ENCODE measurements around the gene CFAP99. TPM values are rescaled to one million over a fixed set of nuclear protein-coding genes. Genes with fewer than 3 reads are reported as not detected.
"Not testable (repeated sequence)": the region's sequence is repeated elsewhere in the genome, so short reads cannot be mapped to it uniquely, and the experiment has no call there.

CFAP99 gene
- total and polyA plus RNA-seq, 2 donors from 2014 or later = 1.5 to 1.7 TPM

DNA sequence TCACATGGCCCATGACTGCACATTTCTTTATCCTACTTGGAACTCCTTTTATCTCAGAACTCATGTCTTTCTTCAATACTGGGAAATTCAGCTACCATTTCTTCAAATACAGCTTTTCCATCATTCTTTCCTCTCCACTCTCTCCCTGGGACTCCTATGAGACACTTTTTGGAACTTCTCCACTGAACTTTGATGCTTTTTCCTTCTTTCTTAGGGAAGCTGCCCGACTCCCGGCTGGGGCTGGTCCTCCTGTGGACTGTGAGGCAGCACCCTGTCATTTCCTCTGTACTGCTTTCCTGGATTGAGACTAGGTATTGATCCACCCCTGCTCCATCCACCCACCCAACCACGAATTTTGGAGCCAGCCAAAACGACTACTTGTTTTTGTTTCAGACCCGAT is 40.4 kb upstream of the CFAP99 start:
- no peak overlapping the region for H3K27ac ChIP-seq (ENCODE audit: low read depth in 2 of 2, low read length in 2 of 2)
- FAIRE-seq = no peak
- no peak for DNase-seq
- no peak for TF ChIP-seq CTCF (IDR thresholded peaks at IDR 0.05; ENCODE audit: borderline replicate concordance, extremely low read depth, insufficient read depth)
- no peaks in the 10 kb centered on the region for H3K9me3 ChIP-seq (ENCODE audit: control insufficient read depth in 2 of 3, insufficient read depth in 1 of 3, low read length in 3 of 3)
- no peaks in the 10 kb centered on the region for H3K36me3 ChIP-seq (ENCODE audit: control insufficient read depth in 2 of 3, insufficient read depth in 3 of 3, low read length in 3 of 3)
- intact Hi-C loops (cut with DNase I) = no loop called here
- no peak overlapping the region for H3K4me3 ChIP-seq (ENCODE audit: low read length in 3 of 3)
- no peaks in the 10 kb centered on the region for H3K4me1 ChIP-seq (ENCODE audit: control insufficient read depth in 2 of 3, insufficient read depth in 2 of 3, low read depth in 1 of 3, low read length in 3 of 3)
- no peak overlapping the region for H3K9ac ChIP-seq (ENCODE audit: low read length in 3 of 3)
- H3K27me3 ChIP-seq (ENCODE audit: control insufficient read depth, insufficient read depth, low read length) = no peaks in the 10 kb centered on the region

DNA sequence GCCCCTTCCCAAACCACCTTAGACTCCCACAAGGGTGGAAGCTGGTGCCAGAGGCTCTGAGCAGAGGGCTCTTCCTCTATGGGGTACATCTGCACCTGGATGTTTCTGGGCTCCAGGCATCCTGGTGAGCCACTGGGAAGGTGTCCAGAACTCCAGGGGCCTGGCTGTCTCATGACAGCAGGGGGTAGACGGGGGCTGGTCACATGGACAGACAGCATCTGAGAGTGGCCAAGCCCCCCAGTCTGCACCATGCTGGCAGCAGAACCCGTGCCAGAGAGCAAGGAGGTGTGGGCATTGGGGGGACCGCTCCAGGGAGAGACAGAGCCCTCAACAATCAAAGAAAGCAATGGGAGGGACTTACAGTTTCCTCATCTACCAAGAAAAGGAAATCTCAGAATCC is 39.9 kb upstream of the CFAP99 start:
- FAIRE-seq (no peak), DNase-seq (no peak)
- intact Hi-C loops (cut with DNase I) = no loop called here

GRCh38 chr4:2380589-2380988 is 38.2 kb upstream of the CFAP99 start:
- H3K27ac ChIP-seq (ENCODE audit: low read depth in 2 of 2, low read length in 2 of 2); FAIRE-seq; H3K4me1 ChIP-seq (ENCODE audit: control insufficient read depth in 2 of 3, insufficient read depth in 2 of 3, low read depth in 1 of 3, low read length in 3 of 3); DNase-seq; H3K4me3 ChIP-seq (ENCODE audit: low read length in 3 of 3); H3K27me3 ChIP-seq (ENCODE audit: control insufficient read depth, insufficient read depth, low read length); H3K36me3 ChIP-seq (ENCODE audit: control insufficient read depth in 2 of 3, insufficient read depth in 3 of 3, low read length in 3 of 3); H3K9me3 ChIP-seq (ENCODE audit: control insufficient read depth in 2 of 3, insufficient read depth in 1 of 3, low read length in 3 of 3); H3K9ac ChIP-seq (ENCODE audit: low read length in 3 of 3); intact Hi-C loops (cut with DNase I): not testable (repeated sequence)

More for the DNA sequence above, 39.9 kb upstream of the CFAP99 start:
- H3K9me3 ChIP-seq (ENCODE audit: control insufficient read depth in 2 of 3, insufficient read depth in 1 of 3, low read length in 3 of 3) = no peaks in the 10 kb centered on the region
- H3K27ac ChIP-seq (ENCODE audit: low read depth in 2 of 2, low read length in 2 of 2) = no peak overlapping the region
- H3K27me3 ChIP-seq (ENCODE audit: control insufficient read depth, insufficient read depth, low read length) = no peaks in the 10 kb centered on the region
- no peaks in the 10 kb centered on the region for H3K36me3 ChIP-seq (ENCODE audit: control insufficient read depth in 2 of 3, insufficient read depth in 3 of 3, low read length in 3 of 3)
- no peaks in the 10 kb centered on the region for H3K4me1 ChIP-seq (ENCODE audit: control insufficient read depth in 2 of 3, insufficient read depth in 2 of 3, low read depth in 1 of 3, low read length in 3 of 3)
- no peak overlapping the region for H3K9ac ChIP-seq (ENCODE audit: low read length in 3 of 3)
- no peak for TF ChIP-seq CTCF (IDR thresholded peaks at IDR 0.05; ENCODE audit: borderline replicate concordance, extremely low read depth, insufficient read depth)
- no peak overlapping the region for H3K4me3 ChIP-seq (ENCODE audit: low read length in 3 of 3)

GRCh38 chr4:2382769-2383202 is 36.0 kb upstream of the CFAP99 start:
- DNase-seq; H3K9me3 ChIP-seq (ENCODE audit: control insufficient read depth in 2 of 3, insufficient read depth in 1 of 3, low read length in 3 of 3); intact Hi-C loops (cut with DNase I); H3K27me3 ChIP-seq (ENCODE audit: control insufficient read depth, insufficient read depth, low read length); H3K4me1 ChIP-seq (ENCODE audit: control insufficient read depth in 2 of 3, insufficient read depth in 2 of 3, low read depth in 1 of 3, low read length in 3 of 3); FAIRE-seq; H3K4me3 ChIP-seq (ENCODE audit: low read length in 3 of 3); H3K36me3 ChIP-seq (ENCODE audit: control insufficient read depth in 2 of 3, insufficient read depth in 3 of 3, low read length in 3 of 3); H3K27ac ChIP-seq (ENCODE audit: low read depth in 2 of 2, low read length in 2 of 2); H3K9ac ChIP-seq (ENCODE audit: low read length in 3 of 3): not testable (repeated sequence)

DNA sequence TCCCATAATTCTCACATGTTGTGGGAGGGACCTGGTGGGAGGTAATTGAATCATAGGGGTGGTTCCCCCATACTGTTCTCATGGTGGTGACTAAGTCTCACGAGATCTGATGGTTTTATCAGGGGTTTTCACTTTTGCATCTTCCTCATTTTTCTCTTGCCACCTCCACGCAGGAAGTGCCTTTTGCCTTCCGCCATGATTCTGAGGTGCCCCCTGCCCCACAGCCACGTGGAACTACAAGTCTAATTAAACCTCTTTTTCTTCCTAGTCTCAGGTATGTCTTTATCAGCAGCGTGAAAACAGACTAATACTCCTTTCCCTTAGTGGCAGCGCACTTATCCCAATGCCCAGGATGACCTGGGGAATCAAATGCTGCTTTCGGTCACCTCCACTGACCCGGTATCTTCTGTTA is 35.5 kb upstream of the CFAP99 start:
- intact Hi-C loops (cut with DNase I); DNase-seq; H3K27me3 ChIP-seq (ENCODE audit: control insufficient read depth, insufficient read depth, low read length); H3K4me1 ChIP-seq (ENCODE audit: control insufficient read depth in 2 of 3, insufficient read depth in 2 of 3, low read depth in 1 of 3, low read length in 3 of 3); H3K27ac ChIP-seq (ENCODE audit: low read depth in 2 of 2, low read length in 2 of 2); FAIRE-seq; H3K9ac ChIP-seq (ENCODE audit: low read length in 3 of 3); H3K9me3 ChIP-seq (ENCODE audit: control insufficient read depth in 2 of 3, insufficient read depth in 1 of 3, low read length in 3 of 3); H3K4me3 ChIP-seq (ENCODE audit: low read length in 3 of 3); H3K36me3 ChIP-seq (ENCODE audit: control insufficient read depth in 2 of 3, insufficient read depth in 3 of 3, low read length in 3 of 3): not testable (repeated sequence)
